Measurements from ENCODE around the gene SLC22A23.

The SLC22A23 gene

DNA sequence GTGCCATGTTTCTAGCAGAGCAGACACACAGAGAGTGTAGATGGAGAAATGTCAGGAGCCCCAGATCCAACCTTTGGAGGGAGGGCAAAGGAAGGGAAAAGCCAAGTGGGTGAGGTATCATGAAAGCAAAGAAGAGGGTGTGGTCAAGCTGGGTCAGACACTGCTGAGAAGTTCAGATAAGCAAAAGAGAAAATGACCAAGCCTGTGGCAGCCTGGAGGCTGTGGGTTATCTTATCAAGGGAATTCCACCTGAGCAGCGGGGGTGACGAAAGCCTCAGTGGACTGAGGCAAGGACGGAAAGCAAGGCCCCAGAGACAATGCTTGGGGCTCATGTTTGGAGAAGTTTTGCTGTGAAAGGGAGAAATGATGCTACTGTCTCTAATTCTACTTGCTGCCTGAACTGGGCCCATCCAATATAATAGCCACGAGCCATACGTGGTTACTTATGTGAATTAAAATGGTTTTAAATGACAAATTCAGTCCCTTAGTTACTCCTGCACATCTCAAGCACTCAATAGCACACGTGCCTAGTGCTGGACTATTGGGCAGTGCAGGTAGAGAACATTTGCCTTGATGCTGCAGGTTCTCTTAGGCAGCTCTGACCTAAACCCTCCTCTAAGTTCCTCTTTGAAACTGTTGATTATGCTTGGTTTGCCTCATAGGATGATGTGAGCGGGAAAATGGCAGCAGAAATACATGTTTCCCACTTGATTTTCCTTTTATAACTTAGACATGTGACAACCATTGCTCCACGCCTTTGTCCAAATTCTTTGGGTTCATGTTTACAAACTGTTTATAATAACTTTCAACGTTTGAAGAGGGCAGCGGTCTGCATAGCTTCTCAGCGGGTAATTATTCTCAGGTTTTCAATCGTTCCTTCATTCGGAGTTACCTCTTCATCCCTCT, 63.7 kb downstream of the SLC22A23 start:
- no peaks in the 10 kb centered on the region for H3K9me3 ChIP-seq
- no peaks in the 10 kb centered on the region for H3K4me1 ChIP-seq (ENCODE audit: control insufficient read depth in 1 of 2, insufficient read depth in 1 of 2, low read depth in 1 of 2, low read length in 1 of 2)
- no peak overlapping the region for H3K4me3 ChIP-seq (ENCODE audit: low read depth in 1 of 2, low read length in 1 of 2)
- no peaks in the 10 kb centered on the region for H3K27me3 ChIP-seq
- no peak overlapping the region for H3K27ac ChIP-seq
- no peaks in the 10 kb centered on the region for H3K36me3 ChIP-seq
- no peak for TF ChIP-seq CTCF (IDR thresholded peaks at IDR 0.05)

- TF ChIP-seq CTCF (IDR thresholded peaks at IDR 0.05), result no peak
- no peak overlapping the region for H3K27ac ChIP-seq
These were observed 64.9 kb downstream of the SLC22A23 start for GRCh38 chr6:3391902-3392458.

DNA sequence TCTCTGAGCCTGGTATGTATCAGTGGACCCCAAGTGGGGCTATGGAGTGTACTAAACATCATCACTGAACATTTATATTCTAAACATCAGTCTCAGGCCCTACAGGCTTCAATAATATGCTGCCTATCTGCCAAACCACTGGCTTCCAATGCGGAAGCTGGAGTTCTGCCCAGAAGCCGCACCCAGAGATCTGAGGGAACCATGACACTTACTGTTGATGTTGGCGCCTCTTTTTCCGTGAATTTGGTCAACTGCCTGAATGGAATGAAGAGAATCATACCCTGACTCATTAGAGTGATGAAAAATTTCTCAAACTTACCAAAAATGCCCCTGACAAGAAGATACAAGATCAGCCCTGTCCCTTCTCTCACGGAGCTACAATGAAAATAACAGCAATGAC, 66.2 kb downstream of the SLC22A23 start:
- Histone ChIP-seq H3K27ac (no peak overlapping the region), H3K4me1 (ENCODE audit: control insufficient read depth in 1 of 2, insufficient read depth in 1 of 2, low read depth in 1 of 2, low read length in 1 of 2) (no peaks in the 10 kb centered on the region)
- TF ChIP-seq CTCF (IDR thresholded peaks at IDR 0.05), result no peak

More at GRCh38 chr6:3391902-3392458, 64.9 kb downstream of the SLC22A23 start:
- Histone ChIP-seq H3K9me3 (no peaks in the 10 kb centered on the region), H3K4me1 (ENCODE audit: control insufficient read depth in 1 of 2, insufficient read depth in 1 of 2, low read depth in 1 of 2, low read length in 1 of 2) (no peaks in the 10 kb centered on the region), H3K36me3 (no peaks in the 10 kb centered on the region), H3K27me3 (no peaks in the 10 kb centered on the region), H3K4me3 (ENCODE audit: low read depth in 1 of 2, low read length in 1 of 2) (no peak overlapping the region)

GRCh38 chr6:3389390-3390167, 67.3 kb downstream of the SLC22A23 start:
- no peak for TF ChIP-seq CTCF (IDR thresholded peaks at IDR 0.05)
- H3K36me3 ChIP-seq, result no peaks in the 10 kb centered on the region
- no peak overlapping the region for H3K27ac ChIP-seq
- H3K4me3 ChIP-seq (ENCODE audit: low read depth in 1 of 2, low read length in 1 of 2), result no peak overlapping the region
- no peaks in the 10 kb centered on the region for H3K4me1 ChIP-seq (ENCODE audit: control insufficient read depth in 1 of 2, insufficient read depth in 1 of 2, low read depth in 1 of 2, low read length in 1 of 2)
- no peaks in the 10 kb centered on the region for H3K27me3 ChIP-seq
- no peaks in the 10 kb centered on the region for H3K9me3 ChIP-seq

More for the DNA sequence above, 66.2 kb downstream of the SLC22A23 start:
- Histone ChIP-seq H3K4me3 (ENCODE audit: low read depth in 1 of 2, low read length in 1 of 2) (no peak overlapping the region), H3K9me3 (no peaks in the 10 kb centered on the region), H3K36me3 (no peaks in the 10 kb centered on the region), H3K27me3 (no peaks in the 10 kb centered on the region)

- no peak for TF ChIP-seq CTCF (IDR thresholded peaks at IDR 0.05)
- Histone ChIP-seq H3K27ac (no peak overlapping the region), H3K27me3 (no peaks in the 10 kb centered on the region), H3K4me1 (ENCODE audit: control insufficient read depth in 1 of 2, insufficient read depth in 1 of 2, low read depth in 1 of 2, low read length in 1 of 2) (no peaks in the 10 kb centered on the region), H3K4me3 (ENCODE audit: low read depth in 1 of 2, low read length in 1 of 2) (no peak overlapping the region), H3K36me3 (no peaks in the 10 kb centered on the region), H3K9me3 (no peaks in the 10 kb centered on the region)
These were observed 68.1 kb downstream of the SLC22A23 start for GRCh38 chr6:3388786-3389185.

All from neutrophil (primary cell).